CD4-positive, alpha-beta T cell treated with Interleukin-6 for 4 hours (primary cell): ENCODE measurements around the gene CD72.
A peak's percentile ranks its signal among the peaks of the same experiment; 100 is the strongest.
"Not testable (repeated sequence)": the region's sequence is repeated elsewhere in the genome, so short reads cannot be mapped to it uniquely, and the experiment has no call there.

Experiments used
- DNase-seq: peaks from one replicate; pipeline ENCODE4 v3.0.0-alpha.2; 2020; ENCODE audit warnings: mixed read lengths

Gene CD72

DNA sequence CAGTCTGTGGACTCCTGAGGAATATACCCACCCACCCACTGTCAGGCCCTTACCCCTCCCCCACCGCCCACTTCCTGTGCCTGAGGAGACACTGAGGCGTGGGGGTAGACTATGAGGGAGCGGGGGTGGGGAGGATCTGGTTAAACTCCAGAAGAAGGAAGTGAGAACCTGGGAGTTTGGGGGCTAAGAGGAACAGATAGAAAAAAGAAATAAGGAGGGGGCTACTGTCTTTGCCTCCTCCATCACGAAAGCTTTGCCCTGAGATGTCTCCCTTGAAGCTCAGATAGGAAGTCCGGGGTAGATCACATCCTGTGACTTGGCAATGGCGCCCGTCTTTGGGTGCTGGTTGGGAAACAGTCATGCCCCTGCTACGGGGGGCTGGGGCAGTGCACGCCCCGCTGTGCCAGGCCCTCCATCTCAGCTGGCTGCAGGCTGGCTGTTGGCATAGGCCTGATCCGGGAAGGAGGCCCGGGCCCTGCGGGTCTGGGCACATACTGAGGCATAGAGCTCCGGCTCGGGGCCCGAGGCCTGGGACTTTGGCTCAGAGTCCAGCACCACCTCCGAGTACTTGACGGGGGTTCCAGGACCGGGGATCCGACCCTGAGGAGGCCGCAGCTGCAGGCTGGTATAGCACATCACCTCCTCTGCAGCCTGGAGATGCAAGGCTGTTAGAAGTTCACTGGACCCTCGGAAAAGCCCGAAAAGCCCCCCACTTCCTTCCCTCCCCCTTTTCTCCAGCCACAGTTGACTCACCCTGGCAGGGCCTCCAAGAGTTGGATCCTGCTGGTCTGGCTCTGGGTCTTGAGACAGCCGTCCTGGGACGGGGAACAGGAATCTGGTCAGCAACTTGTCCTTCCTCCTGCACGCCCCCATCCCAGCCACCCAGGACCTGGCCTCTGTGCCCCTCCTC, 31.5 kb upstream of the CD72 start:
- peak; percentile 70 for DNase-seq

DNA sequence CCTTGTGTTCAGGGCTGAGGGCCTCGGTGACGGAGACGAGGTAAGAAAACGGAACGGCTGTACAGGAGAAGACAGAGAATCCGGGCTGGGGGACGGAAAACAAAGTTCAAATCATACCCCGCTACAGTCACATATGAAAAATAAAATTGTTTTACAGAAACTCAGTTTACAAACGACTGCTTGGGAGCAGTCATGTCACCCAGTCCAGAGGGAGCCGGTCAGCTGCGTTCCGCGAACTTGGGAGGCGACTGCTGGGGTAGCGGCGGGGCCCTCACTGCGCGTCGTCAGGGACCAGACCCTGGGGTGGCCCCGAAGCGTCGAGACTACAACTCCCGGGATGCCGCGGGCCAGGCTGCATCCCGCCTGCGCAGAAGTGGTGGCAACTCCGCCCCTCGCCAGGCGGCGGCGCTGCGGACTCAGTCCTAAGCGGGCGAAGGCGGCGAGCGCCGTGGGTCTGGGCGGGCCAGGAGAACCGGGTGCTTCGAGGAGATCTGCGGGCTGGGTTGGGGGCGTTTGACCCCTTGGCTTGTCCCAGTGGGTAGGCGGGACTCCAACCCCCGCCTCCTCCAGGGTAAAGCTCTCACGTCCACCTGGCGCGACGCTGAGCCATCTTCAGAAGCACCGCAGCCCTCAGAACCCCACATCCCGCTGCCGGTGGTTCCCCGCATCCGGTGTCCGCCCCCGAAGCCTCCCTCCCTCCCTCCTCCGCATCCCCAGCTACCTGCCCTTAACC, 28.5 kb upstream of the CD72 start:
- peak; percentile 90 for DNase-seq

DNA sequence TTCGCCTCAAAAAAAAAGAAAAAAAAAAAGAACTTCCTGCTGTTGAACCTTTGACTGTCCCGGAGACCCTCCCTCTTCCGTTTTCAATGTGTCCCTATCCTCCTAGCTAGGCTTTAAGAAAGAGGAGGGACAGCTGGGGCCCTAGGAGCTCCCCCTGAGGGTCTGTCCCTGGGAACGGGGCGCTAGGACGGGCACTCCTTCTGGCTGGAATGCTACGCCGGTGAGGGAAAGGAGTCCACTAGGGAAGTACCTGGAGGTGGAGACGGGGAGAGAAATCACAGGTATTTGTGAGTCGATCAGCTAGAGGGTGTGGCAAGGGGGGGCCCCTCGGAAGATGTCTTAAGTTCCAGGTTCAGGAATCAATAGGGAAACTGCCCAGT, 27.9 kb upstream of the CD72 start:
- peak; percentile 39 for DNase-seq

DNA sequence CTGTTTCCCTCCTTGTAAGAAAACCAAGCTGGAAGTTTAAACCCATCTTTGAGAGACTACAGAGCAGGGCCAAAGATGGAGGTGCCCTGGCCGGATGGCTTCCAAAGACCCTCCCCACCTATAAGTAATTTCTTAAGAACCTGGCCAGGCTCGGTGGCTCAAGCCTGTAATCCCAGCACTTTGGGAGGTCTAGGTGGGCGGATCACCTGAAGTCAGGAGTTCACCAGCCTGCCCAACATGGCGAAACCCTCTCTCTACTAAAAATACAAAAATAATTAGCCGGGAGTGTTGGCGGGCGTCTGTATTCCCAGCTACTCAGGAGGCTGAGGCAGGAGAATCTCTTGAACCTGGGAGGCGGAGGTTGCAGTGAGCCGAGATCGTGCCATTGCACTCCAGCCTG, 27.5 kb upstream of the CD72 start:
- not testable (repeated sequence) for DNase-seq

DNA sequence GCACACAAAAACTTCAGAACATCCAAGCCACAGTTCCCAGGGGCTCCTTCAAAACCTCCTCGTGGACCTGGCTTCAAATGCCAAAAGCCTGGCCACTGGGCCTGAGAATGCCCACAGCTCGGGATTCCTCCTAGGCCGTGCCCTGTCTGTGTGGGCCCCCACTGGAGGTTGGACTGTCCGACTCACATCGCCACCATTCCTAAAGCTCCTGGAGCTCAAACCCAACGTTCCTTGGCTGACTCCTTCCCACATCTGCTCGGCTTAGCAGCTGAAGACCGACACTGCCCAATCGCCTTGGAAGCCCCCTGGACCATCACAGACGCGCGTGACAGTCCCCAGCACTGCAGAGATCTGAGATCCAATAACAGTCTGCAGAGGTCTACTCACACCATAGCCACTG, 24.8 kb upstream of the CD72 start:
- DNase-seq: no peak

DNA sequence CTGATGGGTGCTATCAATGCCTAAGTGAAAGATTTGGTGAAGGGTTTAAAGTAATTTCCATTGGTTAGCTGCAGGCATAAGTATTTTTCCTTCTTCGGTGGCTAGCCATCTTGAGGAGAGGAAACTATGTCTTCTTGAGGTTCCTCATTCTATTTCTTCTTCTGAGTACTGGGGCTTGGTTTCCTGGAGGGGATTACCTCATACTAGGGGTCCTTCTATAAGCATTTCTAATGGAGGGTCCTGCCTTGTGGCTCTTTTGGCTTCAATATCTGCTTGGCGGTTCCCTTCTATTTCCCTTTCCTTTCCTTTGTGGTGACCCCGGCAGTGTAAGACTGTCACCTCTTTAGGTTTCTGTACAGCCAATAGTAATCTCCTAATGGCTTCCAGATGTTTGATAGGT, 23.3 kb upstream of the CD72 start:
- DNase-seq: not testable (repeated sequence)

DNA sequence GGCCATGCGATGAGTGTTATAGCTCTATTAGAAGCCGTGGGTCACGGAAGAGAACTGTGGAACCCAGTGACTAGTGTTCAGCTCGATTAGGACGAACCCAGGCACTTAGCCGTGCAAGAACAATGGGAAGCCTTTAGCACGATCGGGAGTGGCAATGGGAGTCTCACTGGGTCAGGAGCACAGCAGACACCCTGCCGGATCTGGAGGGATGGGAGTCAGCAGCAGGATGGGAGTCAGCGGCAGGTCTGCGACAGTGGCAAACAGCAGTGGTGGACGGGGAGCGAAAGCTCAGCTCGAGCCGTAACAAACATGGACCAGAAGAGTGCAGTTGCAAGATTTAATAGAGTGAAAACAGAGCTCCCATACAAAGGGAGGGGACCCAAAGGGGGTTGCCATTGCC, 22.2 kb upstream of the CD72 start:
- DNase-seq: not testable (repeated sequence)

DNA sequence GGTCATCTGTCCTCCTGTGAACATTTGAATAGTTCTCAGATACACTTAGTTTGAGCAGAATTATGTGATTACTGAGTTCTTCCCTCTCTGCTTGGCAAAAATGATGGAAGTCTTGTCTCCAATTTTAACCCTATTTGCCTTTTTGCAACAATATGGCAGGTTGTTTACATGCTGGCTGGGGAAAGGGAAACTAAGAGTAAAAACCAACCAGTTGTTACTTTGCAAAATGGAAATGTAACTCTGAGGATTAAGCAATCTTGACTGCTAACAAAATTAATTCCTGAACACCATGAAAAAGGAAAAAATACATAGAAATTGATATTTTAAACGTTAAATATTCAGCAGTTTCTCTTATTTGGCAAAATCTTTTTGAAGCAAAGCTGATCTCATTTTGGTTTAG, 21.4 kb upstream of the CD72 start:
- no peak for DNase-seq

DNA sequence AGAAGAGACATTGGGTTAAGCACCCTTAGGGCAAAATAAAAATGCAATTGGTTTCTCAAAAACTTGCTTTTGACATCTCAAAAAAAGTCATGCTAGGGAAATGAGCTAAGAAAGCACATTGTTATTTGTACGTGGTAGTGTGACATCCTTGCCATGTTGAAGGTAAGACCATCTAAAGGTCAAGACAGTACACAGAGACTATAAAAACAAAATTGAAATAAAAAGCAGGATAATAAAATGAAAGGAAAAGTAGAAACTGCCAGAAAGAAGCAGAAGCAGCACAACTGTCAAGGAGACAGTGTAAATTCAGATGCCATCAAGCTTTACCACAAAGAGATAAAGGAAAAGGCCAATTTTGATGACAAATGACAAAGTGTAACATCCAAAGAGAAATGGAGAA, 21.0 kb upstream of the CD72 start:
- not testable (repeated sequence) for DNase-seq

DNA sequence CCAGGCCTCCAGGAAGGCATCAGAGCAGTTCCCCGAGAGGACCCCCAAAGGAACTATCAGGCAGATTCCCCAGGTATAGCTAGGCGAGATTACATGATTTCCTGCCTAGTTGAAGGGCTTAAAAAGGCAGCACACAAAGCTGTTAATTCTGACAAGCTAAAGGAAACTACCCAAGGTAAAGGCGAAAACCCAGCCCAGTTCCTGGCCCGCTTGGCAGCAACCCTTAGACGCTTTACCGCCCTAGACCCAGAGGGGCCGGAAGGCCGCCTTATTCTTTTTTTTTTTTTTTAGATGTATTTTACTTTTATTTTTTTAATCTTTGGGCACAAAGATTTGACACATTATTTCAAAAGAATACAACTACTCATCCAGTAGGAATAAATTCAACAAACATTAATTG, 20.5 kb upstream of the CD72 start:
- peak; percentile 65 for DNase-seq

DNA sequence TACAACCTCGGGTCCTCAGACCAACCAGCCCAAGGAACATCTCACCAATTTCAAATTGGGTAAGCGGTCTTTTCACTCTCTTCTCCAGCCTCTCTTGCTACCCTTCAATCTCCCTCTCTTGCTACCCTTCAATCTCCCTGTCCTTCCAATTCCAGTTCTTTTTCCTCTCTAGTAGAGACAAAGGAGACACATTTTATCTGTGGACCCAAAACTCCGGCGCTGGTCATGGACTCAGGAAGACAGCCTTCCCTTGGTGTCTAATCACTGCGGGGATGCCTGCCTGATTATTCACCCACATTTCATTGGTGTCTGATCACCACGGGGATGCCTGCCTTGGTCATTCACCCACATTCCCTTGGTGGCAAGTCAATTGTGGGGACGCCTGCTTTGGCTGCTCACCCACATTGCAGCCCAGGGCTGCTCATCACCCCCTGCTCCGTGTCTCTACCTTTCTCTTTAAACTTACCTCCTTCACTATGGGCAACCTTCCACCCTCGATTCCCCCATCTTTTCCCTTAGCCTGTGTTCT, 19.3 kb upstream of the CD72 start:
- DNase-seq: not testable (repeated sequence)

DNA sequence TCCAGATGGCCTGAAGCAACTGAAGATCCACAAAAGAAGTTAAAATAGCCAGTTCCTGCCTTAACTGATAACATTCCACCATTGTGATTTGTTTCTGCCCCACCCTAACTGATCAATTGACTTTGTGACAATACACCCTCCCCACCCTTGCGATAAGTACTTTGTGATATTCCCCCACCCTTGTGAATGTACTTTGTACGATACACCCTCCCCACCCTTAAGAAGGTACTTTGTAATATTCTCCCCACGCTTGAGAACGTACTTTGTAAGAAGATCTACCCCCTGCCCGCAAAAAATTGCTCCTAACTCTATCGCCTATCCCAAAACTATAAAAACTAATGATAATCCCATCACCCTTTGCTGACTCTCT, 18.6 kb upstream of the CD72 start:
- not testable (repeated sequence) for DNase-seq

DNA sequence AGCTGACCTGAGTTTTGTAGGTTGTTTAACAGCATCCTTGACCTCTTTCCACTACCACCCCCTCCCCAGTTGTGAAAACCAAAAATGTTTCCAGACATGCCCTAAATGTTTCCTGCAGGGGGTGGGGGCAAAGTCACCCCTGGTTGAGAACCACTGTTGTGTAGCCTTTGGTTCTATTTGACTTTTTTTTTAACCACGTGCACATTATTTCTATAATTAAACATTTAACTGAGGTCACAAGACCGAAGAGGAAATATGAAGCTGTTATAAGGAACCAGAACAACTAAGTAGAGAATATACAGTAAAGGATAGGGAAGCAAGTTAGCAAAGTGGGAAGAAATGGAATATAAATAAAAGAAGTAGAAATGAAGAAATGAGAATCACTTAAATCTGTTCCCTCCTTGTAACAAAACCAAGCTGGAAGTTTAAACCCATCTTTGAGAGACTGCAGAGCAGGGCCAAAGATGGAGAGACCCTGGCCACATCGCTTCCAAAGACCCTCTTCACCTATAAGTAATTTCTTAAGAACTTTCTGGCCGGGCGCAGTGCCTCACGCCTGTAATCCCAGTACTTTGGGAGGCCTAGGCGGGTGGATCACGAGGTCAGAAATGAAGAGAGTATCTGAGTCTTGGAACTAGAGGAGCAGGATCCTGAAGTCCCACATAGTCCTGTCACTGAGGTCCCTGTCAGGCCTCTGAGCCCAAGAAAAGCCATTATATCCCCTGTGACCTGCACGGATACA, 18.1 kb upstream of the CD72 start:
- no peak for DNase-seq

DNA sequence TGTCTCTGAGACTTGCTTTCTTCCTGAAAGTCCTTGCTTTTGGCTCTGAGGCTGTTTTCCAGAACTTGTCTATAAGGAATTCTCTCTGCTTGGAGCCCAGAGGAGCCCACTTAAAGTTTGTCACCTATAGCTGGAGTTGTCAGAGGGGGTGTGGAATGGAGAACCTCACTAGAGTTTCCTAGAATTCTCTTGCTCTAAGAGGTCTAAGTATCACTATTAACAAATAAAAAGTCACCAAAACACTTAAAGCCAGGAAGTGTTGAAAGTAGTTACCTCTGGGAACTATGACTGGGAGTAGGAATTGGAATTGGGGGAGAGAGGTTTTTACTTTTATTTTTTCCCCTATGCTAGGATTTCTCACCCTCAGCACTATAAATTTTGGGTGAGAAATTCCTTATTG, 17.5 kb upstream of the CD72 start:
- no peak for DNase-seq

DNA sequence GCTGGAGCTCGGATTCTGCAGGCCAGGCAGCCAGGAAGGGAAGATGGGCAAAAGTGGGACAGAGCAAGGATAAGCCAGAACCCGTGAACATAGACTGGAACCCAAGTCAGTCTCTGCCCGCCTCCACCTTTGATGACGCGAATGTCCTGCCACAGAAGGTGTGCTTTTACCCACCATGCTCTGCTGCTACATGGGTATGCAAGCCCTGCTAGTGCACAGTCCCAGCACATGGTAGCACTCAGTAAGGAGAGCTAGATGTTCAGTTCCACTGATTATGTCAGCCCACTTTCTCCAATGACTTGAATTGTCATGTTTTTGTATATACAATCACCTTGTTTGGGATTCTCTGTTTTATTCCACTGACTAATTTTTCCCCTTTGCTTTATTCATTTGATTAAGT, 11.4 kb upstream of the CD72 start:
- no peak for DNase-seq

DNA sequence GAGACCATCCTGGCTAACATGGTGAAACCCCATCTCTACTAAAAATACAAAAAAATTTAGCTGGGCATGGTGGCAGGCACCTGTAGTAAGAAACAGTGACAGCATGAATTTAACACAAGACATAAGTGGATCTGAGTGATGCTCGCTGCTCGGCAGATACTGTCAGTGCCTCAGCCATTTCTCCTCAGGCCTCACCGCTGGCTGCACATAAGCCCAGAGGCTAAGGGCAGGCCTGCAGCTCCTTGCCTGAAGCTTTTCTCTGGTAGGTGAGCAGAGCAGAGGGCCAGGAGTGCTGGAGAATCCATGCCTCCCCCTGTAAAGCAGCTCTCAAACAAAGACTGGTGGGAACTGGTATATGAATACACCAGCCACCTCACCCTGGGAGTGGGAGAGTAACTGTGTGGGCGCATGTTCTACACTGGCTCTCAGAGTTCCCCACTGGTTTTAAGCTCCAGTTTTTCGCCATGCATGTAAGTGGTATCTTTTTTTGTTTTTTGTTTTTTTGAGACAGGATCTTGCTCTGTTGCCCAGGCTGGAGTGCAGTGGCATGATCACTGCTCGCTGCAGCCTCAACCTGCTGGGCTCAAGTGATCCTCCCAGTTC, 10.3 kb upstream of the CD72 start:
- DNase-seq: no peak

DNA sequence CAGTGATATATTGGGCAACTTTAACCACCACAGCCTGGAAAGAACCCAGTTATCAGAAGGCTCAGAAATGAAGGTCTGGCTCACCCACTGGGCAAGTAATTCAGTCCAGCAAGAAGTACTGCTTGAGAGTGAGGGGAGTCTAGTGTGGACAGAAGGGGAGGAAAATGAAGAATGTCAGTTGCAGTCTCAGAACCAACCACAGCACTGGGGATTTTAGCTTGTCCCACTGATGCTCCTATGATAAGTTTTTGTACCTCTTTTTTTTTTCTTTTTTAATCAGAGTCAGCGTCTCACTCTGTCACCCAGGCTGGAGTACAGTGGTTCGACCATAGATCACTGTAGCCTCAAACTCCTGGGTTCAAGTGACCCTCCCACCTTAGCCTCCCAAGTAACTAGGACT, 9.4 kb upstream of the CD72 start:
- DNase-seq: no peak

DNA sequence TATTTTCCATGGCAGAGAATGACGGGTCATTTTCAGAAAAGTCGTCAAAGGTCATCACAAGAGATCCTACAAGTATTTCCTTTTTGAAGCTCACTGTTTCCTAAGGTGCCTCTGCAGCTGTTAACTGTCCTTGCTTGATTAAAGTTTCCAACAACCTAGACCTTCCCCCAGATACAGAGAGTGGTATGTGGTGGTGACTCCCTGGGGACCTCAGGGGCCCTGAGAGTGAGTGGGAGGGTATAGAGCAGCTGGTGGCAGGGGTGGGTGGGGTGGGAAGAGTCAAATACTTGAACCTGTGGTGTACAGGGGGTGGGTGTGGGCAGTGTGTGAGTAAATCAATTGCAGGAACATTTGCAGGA, 1.6 kb upstream of the CD72 start:
- no peak for DNase-seq

DNA sequence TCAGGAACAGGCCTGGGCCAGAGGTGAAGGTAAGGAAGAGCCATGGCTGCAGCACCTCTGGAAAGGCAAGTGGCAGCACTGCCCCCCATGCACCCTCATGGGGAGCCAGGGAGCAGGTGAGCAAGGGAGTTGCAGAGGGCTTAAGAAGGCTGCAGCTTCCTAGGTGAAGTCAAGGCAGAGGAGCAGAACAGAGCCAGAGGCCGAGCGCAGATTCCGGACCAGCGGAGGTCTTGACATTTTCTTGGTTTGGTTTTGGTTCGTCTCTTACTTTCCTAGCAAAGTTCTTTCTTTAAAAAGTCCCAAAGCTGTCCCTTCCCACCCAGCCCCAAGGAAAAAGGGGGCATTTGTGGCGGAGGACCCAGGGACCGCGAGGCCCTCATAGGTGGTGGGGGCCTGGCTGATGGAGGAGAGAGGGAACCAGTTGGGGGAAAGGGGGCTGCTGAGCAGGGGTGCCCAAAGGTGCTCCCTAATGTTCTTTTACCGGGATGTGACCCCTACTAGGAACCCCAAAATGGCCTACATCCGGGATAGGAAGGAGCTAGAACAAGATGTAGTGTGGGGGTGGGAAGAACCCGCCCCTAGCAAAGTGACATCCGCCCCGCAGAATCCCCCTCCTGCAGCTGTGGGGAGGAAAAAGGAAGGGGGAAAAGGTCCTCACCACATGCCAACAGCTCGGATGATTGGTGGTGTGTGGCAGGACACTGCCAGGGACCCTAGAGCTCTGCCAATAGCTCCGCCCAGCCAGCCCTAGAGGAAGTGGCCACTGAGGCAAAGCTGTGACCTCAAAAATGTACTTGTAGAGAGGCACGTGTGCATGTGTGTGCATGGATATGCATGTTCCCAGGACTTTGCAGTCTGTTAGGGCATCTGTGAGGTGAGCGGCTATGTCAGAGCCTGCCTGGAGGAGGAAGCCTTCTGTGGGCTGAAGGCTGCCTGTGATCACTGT, 914 bp upstream of the CD72 start:
- peak; percentile 25 for DNase-seq

DNA sequence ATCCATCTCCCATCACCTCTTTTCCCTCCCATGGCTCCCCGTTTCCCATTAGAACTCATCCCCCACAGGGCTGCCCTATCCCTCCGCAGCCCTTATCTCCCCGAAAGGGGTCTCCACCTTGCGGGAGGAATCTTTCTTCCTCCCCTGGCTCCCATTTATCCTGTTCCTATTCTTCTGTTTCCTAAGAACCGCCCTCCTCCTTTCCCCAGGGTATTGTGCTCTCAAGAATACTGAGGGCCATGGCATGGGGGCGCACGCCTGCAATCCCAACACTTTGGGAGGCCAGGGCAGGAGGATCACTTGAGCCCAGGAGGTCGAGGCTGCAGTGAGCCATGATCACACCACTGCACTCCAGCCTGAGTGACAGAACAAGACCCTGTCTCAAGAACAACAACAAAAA, 665 bp downstream of the CD72 start:
- DNase-seq: no peak

DNA sequence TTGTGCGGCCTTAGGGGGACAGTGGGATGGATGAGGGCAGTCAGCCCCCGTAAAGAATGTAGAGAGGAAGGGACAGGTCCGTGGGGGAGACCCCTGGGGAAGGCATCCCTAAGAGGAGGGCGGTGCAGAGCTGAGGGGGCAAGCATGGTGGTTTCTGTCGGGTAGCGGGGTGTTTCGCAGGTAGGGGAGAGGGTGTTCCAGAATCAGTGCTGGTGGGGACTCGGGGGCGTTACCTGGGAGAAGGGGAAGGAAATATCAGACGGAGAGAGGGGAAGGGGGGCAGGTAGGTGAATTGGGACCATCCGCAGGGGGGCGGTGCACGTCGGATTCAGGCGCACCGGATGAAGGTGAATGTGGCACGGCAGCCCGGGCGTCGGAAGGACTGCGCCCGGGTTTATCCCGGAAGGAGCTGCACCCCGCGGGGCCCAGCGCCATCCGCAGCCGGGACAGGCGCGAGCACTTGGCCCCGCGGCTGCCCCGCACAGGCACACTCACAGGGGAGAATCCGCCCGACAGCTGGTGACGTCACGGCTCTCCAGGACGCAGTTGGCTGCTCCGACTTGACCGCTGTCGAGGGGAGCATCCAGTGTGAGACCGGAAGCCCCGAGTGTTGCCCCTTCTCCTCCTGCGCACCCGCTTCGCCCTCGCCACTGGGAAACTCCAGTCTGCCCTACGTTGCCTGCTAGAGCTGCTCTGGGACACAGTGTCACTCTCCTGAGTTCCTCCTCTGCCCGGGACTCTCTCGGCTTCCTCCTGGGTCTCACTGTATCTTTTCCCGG, 1.3 kb downstream of the CD72 start:
- peak; percentile 81 for DNase-seq
